H9 (cell line): Measurements from ENCODE around the gene TRPV4. TPM values are rescaled to one million over a fixed set of nuclear protein-coding genes. Genes with fewer than 3 reads are reported as not detected.

Experiments used
- DNase-seq: peaks from one replicate; pipeline ENCODE4 v3.0.0-alpha.2; 2017
- H2AFZ ChIP-seq: one replicate; pipeline ENCODE4 v1.6.1; 2013; ENCODE audit warnings: mild to moderate bottlenecking, low read length, control low read depth, moderate library complexity
- H2AK5ac ChIP-seq: 2 replicates; pipeline ENCODE4 v1.6.1; 2013; ENCODE audit warnings: low read length, control low read depth, mixed read lengths; ENCODE audit not compliant: insufficient read length
- H2BK120ac ChIP-seq: one replicate; pipeline ENCODE4 v1.6.1; 2013; ENCODE audit warnings: low read depth, mild to moderate bottlenecking, low read length, control low read depth, inconsistent platforms; ENCODE audit not compliant: poor library complexity, severe bottlenecking
- H2BK12ac ChIP-seq: 2 replicates; pipeline ENCODE4 v1.6.1; 2013; ENCODE audit warnings: low read length, control low read depth, mixed read lengths, low read depth; ENCODE audit not compliant: insufficient read length
- H2BK15ac ChIP-seq: 2 replicates; pipeline ENCODE4 v1.6.1; 2013; ENCODE audit warnings: low read depth, low read length, control low read depth
- H2BK20ac ChIP-seq: one replicate; pipeline ENCODE4 v1.6.1; 2013; ENCODE audit warnings: low read depth, mild to moderate bottlenecking, low read length, control low read depth, inconsistent platforms; ENCODE audit not compliant: poor library complexity, severe bottlenecking
- H2BK5ac ChIP-seq: 2 replicates; pipeline ENCODE4 v1.6.1; 2013; ENCODE audit warnings: low read length, control low read depth, mixed read lengths; ENCODE audit not compliant: insufficient read length
- H3K14ac ChIP-seq: 2 replicates; pipeline ENCODE4 v1.6.1; 2013; ENCODE audit warnings: low read length, control low read depth; ENCODE audit not compliant: insufficient read depth
- H3K18ac ChIP-seq: 2 replicates; pipeline ENCODE4 v1.6.1; 2013; ENCODE audit warnings: low read depth, mild to moderate bottlenecking, mixed read lengths, low read length, control low read depth; ENCODE audit not compliant: insufficient read length
- H3K23ac ChIP-seq: 2 replicates; pipeline ENCODE4 v1.6.1; 2013; ENCODE audit warnings: low read length, control low read depth, mixed read lengths, low read depth; ENCODE audit not compliant: insufficient read length
- H3K23me2 ChIP-seq: 2 replicates; pipeline ENCODE4 v1.6.1; 2013; ENCODE audit warnings: low read depth, mild to moderate bottlenecking, mixed read lengths, low read length, control low read depth; ENCODE audit not compliant: insufficient read length, poor library complexity, severe bottlenecking
- H3K27ac ChIP-seq: 2 replicates; pipeline ENCODE4 v1.5.1; 2013; ENCODE audit warnings: low read length, control low read depth, mixed read lengths, low read depth; ENCODE audit not compliant: insufficient read length
- H3K27me3 ChIP-seq: 2 replicates; pipeline ENCODE4 v1.6.1; 2013; ENCODE audit warnings: low read length, control low read depth, inconsistent platforms; ENCODE audit not compliant: insufficient read depth
- H3K4ac ChIP-seq: 2 replicates; pipeline ENCODE4 v1.6.1; 2013; ENCODE audit warnings: low read depth, mild to moderate bottlenecking, control low read depth, inconsistent platforms, low read length, moderate library complexity
- H3K4me1 ChIP-seq: 2 replicates; pipeline ENCODE4 v1.6.1; 2013; ENCODE audit warnings: low read length, control low read depth, inconsistent platforms; ENCODE audit not compliant: insufficient read depth
- H3K4me2 ChIP-seq: 2 replicates; pipeline ENCODE4 v1.6.1; 2013; ENCODE audit warnings: low read length, control low read depth, mixed read lengths; ENCODE audit not compliant: insufficient read length, insufficient read depth
- H3K56ac ChIP-seq: 2 replicates; pipeline ENCODE4 v1.6.1; 2013; ENCODE audit warnings: low read depth, mild to moderate bottlenecking, mixed read lengths, low read length, control low read depth; ENCODE audit not compliant: insufficient read length
- H3K79me1 ChIP-seq: 2 replicates; pipeline ENCODE4 v1.6.1; 2013; ENCODE audit warnings: low read depth, mild to moderate bottlenecking, moderate library complexity, low read length, control low read depth, inconsistent platforms; ENCODE audit not compliant: insufficient read depth, poor library complexity, severe bottlenecking
- H3K79me2 ChIP-seq: 2 replicates; pipeline ENCODE4 v1.6.1; 2013; ENCODE audit warnings: low read length, control low read depth, inconsistent platforms; ENCODE audit not compliant: insufficient read depth
- H3K9ac ChIP-seq: 2 replicates; pipeline ENCODE4 v1.6.1; 2013; ENCODE audit warnings: low read length, control low read depth, mixed read lengths; ENCODE audit not compliant: insufficient read length; ENCODE audit errors: extremely low read depth
- H3K9me3 ChIP-seq: one replicate; pipeline ENCODE4 v1.6.1; 2013; ENCODE audit warnings: low read depth, low read length, inconsistent platforms; ENCODE audit not compliant: control insufficient read depth
- H3T11ph ChIP-seq: one replicate; pipeline ENCODE4 v1.6.1; 2013; ENCODE audit warnings: mild to moderate bottlenecking, low read length, control low read depth, inconsistent platforms
- H4K20me1 ChIP-seq: one replicate; pipeline ENCODE4 v1.6.1; 2013; ENCODE audit not compliant: control insufficient read depth, insufficient read length, insufficient read depth
- H4K5ac ChIP-seq: 2 replicates; pipeline ENCODE4 v1.6.1; 2013; ENCODE audit warnings: low read depth, mild to moderate bottlenecking, mixed read lengths, low read length, control low read depth; ENCODE audit not compliant: insufficient read length
- H4K8ac ChIP-seq: replicated peaks from 2 replicates; pipeline ENCODE4 v1.6.1; 2013; ENCODE audit warnings: low read length, control low read depth, mixed read lengths, low read depth; ENCODE audit not compliant: insufficient read length
- H4K91ac ChIP-seq: 2 replicates; pipeline ENCODE4 v1.6.1; 2013; ENCODE audit warnings: low read depth, mild to moderate bottlenecking, moderate library complexity, mixed read lengths, low read length, control low read depth; ENCODE audit not compliant: insufficient read length
- H3K27ac Mint-ChIP-seq, 3 experiments: 2 replicates in 2 of 3; 3 replicates in 1 of 3; pipeline ENCODE4 v1.8.0; 2020 to 2021; ENCODE audit warnings: mixed read lengths in 3 of 3, mild to moderate bottlenecking in 1 of 3, moderate library complexity in 1 of 3
- H3K27me3 Mint-ChIP-seq: 2 replicates; pipeline ENCODE4 v1.8.0; 2021; ENCODE audit warnings: low read depth, mild to moderate bottlenecking, moderate library complexity, mixed read lengths
- H3K36me3 Mint-ChIP-seq, 3 experiments: 2 replicates in 2 of 3; 3 replicates in 1 of 3; pipeline ENCODE4 v1.8.0; 2020 to 2021; ENCODE audit warnings: low read depth in 3 of 3, mixed read lengths in 3 of 3; ENCODE audit not compliant: insufficient read depth in 1 of 3
- H3K4me1 Mint-ChIP-seq, 2 experiments: 2 replicates each; pipeline ENCODE4 v1.8.0; 2020; ENCODE audit warnings: mixed read lengths in 2 of 2
- H3K4me3 Mint-ChIP-seq, 2 experiments: 2 replicates in 1 of 2; 3 replicates in 1 of 2; pipeline ENCODE4 v1.8.0; 2020 to 2021; ENCODE audit warnings: mild to moderate bottlenecking in 2 of 2, mixed read lengths in 2 of 2, moderate library complexity in 1 of 2
- H3K9me3 Mint-ChIP-seq, 2 experiments: 2 replicates in 1 of 2; 3 replicates in 1 of 2; pipeline ENCODE4 v1.8.0; 2020; ENCODE audit warnings: mild to moderate bottlenecking in 2 of 2, mixed read lengths in 2 of 2, moderate library complexity in 1 of 2
- CTCF ChIP-seq: fragments of 200-600 bp; sonication (generic); conservative IDR thresholded peaks from 3 replicates; pipeline ENCODE4 v1.8.0; 2021; ENCODE audit warnings: antibody characterized with exemption, mild to moderate bottlenecking
- WGBS: extraction: QIAGEN DNeasy Blood & Tissue Kit; methylation state at CpG from one replicate; pipeline ENCODE4 v1.1.7; 2013; ENCODE audit warnings: missing lambda C conversion rate, low lambda C conversion rate, mixed read lengths; ENCODE audit not compliant: insufficient read length; ENCODE audit errors: extremely low coverage; 5-methylcytosine and 5-hydroxymethylcytosine counted together
- total RNA-seq: library from RNA; stranded (reverse); gene quantifications from 2 replicates; pipeline ENCODE4 v1.2.1, GENCODE V29; 2021

The TRPV4 gene
- total RNA-seq, 1 experiment from 2014 or later, result 4.9 TPM

GRCh38 chr12:109793826-109794501, 39.2 kb downstream of the TRPV4 start:
- no peak overlapping the region; the same call in 1 of the 2 replicates for H3K14ac ChIP-seq
- H3K27me3 Mint-ChIP-seq, result no peaks in the 10 kb centered on the region
- H3K27ac Mint-ChIP-seq, result no peak overlapping the region
- no peak overlapping the region for H3K56ac ChIP-seq
- H3K4me1 Mint-ChIP-seq, result peaks cover 10 to 12% of the 10 kb centered on the region in 2 experiments
- no peak overlapping the region for H3K9ac ChIP-seq
- no peaks in the 10 kb centered on the region for H3K9me3 ChIP-seq
- no peak overlapping the region for H2BK120ac ChIP-seq
- H2BK15ac ChIP-seq, result no peak overlapping the region
- H3K9me3 Mint-ChIP-seq, result no peaks in the 10 kb centered on the region
- no peak overlapping the region for H2AFZ ChIP-seq
- no peak for DNase-seq
- H3K4me1 ChIP-seq, result no peaks in the 10 kb centered on the region
- H3T11ph ChIP-seq, result no peak overlapping the region
- H4K8ac ChIP-seq, result no peak overlapping the region
- peaks cover 0 to 5% (median 5%) of the 10 kb centered on the region in 3 experiments; a peak in 3 of 7 replicates for H3K36me3 Mint-ChIP-seq
- H3K23me2 ChIP-seq, result no peaks in the 10 kb centered on the region
- no CpG with 5 or more reads among the region's 26 CpGs for WGBS
- no peak overlapping the region for H3K23ac ChIP-seq
- TF ChIP-seq CTCF, result no peak
- H3K4ac ChIP-seq, result no peak overlapping the region
- H4K5ac ChIP-seq, result no peak overlapping the region
- no peak overlapping the region for H2BK12ac ChIP-seq
- no peak overlapping the region for H3K4me3 Mint-ChIP-seq
- no peaks in the 10 kb centered on the region for H3K79me2 ChIP-seq
- no peaks in the 10 kb centered on the region for H3K79me1 ChIP-seq
- no peaks in the 10 kb centered on the region for H3K27me3 ChIP-seq
- H2AK5ac ChIP-seq, result no peak overlapping the region
- H2BK20ac ChIP-seq, result no peak overlapping the region
- no peak overlapping the region for H3K27ac ChIP-seq
- peaks cover 2% of the 10 kb centered on the region for H4K20me1 ChIP-seq
- H3K4me2 ChIP-seq, result no peak overlapping the region
- H3K18ac ChIP-seq, result no peak overlapping the region
- H4K91ac ChIP-seq, result no peak overlapping the region
- no peak overlapping the region for H2BK5ac ChIP-seq
